Upper lobe of left lung (tissue), 6 donors: ENCODE measurements around the gene RIMS1. TPM values are rescaled to one million over a fixed set of nuclear protein-coding genes. Genes with fewer than 3 reads are reported as not detected.

Experiments used
- ATAC-seq, 2 donors: fragments of 200-7000 bp; cut with Tn5 transposase; one replicate each; pipeline ENCODE4 v1.9.1; 2022; ENCODE audit warnings: mild to moderate bottlenecking in 2 of 2, moderate library complexity in 2 of 2; ENCODE audit not compliant: low FRiP score in 2 of 2
- DNase-seq, 2 donors: peaks; one replicate each; pipeline ENCODE4 v3.0.0-alpha.2; 2019 to 2020
- H3K27ac ChIP-seq, 4 donors: fragments of 200-600 bp; sonication (generic); one replicate each; pipeline ENCODE4 v1.5.1; 2016 to 2019
- H3K27me3 ChIP-seq, 4 donors: fragments of 200-600 bp; sonication (generic); one replicate each; pipeline ENCODE4 v1.5.1; 2017 to 2019
- H3K36me3 ChIP-seq, 4 donors: fragments of 200-600 bp; sonication (generic); one replicate each; pipeline ENCODE4 v1.5.1; 2016 to 2019
- H3K4me1 ChIP-seq, 4 donors: fragments of 200-600 bp; sonication (generic); one replicate each; pipeline ENCODE4 v1.5.1; 2018 to 2019
- H3K4me3 ChIP-seq, 4 donors: fragments of 200-600 bp; sonication (generic); one replicate each; pipeline ENCODE4 v1.5.1; 2017 to 2019; ENCODE audit warnings: mild to moderate bottlenecking in 2 of 4, moderate library complexity in 1 of 4
- H3K9me3 ChIP-seq, 4 donors: fragments of 200-600 bp; sonication (generic); one replicate each; pipeline ENCODE4 v1.5.1; 2018 to 2019
- CTCF ChIP-seq, 6 experiments: fragments of 450-650 bp in 4 of 6; fragments of 200-600 bp in 2 of 6; sonication (generic) in 2 of 6; IDR thresholded peaks; one replicate each; pipeline ENCODE4 v1.5.1; 2016 to 2019; ENCODE audit warnings: antibody characterized with exemption in 6 of 6
- EP300 ChIP-seq, 4 donors: sonication (generic); formaldehyde crosslinking; IDR thresholded peaks; one replicate each; pipeline ENCODE4 v1.5.1; 2017; ENCODE audit warnings: antibody characterized with exemption in 4 of 4, control low read depth in 2 of 4
- POLR2A ChIP-seq, 4 donors: fragments of 450-650 bp; IDR thresholded peaks; one replicate each; pipeline ENCODE4 v1.5.1; 2016 to 2017; ENCODE audit warnings: antibody characterized with exemption in 4 of 4, mild to moderate bottlenecking in 2 of 4
- POLR2AphosphoS5 ChIP-seq, 2 donors: sonication (generic); formaldehyde crosslinking; IDR thresholded peaks; one replicate each; pipeline ENCODE4 v1.5.1; 2017; ENCODE audit warnings: antibody characterized with exemption in 2 of 2
- WGBS, 2 donors: methylation state at CpG; one replicate each; pipeline ENCODE4 v1.1.5; 2017 to 2018; 5-methylcytosine and 5-hydroxymethylcytosine counted together
- total RNA-seq, 6 donors: library from RNA; depleted of rRNA in 4 of 6; stranded (reverse); fragments of >200 nt in 4 of 6; gene quantifications; one replicate each; pipeline versions ENCODE4 v1.1.0 to v1.2.1, GENCODE V29; 2016 to 2021
- donor health status: DM: no; HTN: no; CAD: no; lungs with moderate emphysema.
- donor health status: DM: no; HTN: yes; CAD: no; lungs with severe emphysema.

RIMS1 gene
- total RNA-seq, 6 donors from 2014 or later = 1.0 to 4.1 (median 2.7) TPM

- Histone ChIP-seq H3K4me3 (no peak overlapping the region), H3K9me3 (no peaks in the 10 kb centered on the region), H3K36me3 (no peaks in the 10 kb centered on the region), H3K27ac (no peak overlapping the region), H3K4me1 (no peaks in the 10 kb centered on the region), H3K27me3 (no peaks in the 10 kb centered on the region)
- DNase-seq = no peak
- WGBS, 2 donors = 59 to 73% methylated on average over 4 of the region's 4 CpGs
- TF ChIP-seq POLR2A (IDR thresholded peaks at IDR 0.05) (no peak), CTCF (IDR thresholded peaks at IDR 0.05) (no peak)
- no peak for ATAC-seq
Measured at GRCh38 chr6:72262254-72262653, 375.9 kb downstream of the RIMS1 start.

GRCh38 chr6:72267470-72267869 is 381.1 kb downstream of the RIMS1 start:
- H3K36me3 ChIP-seq = no peaks in the 10 kb centered on the region
- no peaks in the 10 kb centered on the region for H3K4me1 ChIP-seq
- no peak for DNase-seq
- no peak overlapping the region for H3K27ac ChIP-seq
- 88 to 95% methylated on average over 1 of the region's 1 CpG for WGBS, 2 donors
- no peak for ATAC-seq
- H3K4me3 ChIP-seq = no peak overlapping the region
- no peak for TF ChIP-seq CTCF (IDR thresholded peaks at IDR 0.05)
- TF ChIP-seq EP300 (IDR thresholded peaks at IDR 0.05) = no peak
- TF ChIP-seq POLR2AphosphoS5 (IDR thresholded peaks at IDR 0.05) = no peak
- TF ChIP-seq POLR2A (IDR thresholded peaks at IDR 0.05) = no peak
- H3K9me3 ChIP-seq = no peaks in the 10 kb centered on the region
- H3K27me3 ChIP-seq = no peaks in the 10 kb centered on the region

GRCh38 chr6:72271531-72271930 is 385.2 kb downstream of the RIMS1 start:
- no peaks in the 10 kb centered on the region for H3K9me3 ChIP-seq
- no peaks in the 10 kb centered on the region for H3K36me3 ChIP-seq
- ATAC-seq = no peak
- H3K4me3 ChIP-seq = no peak overlapping the region
- no peak for DNase-seq
- no peak overlapping the region for H3K27ac ChIP-seq
- 65 to 77% methylated on average over 1 of the region's 1 CpG for WGBS, 2 donors
- H3K4me1 ChIP-seq = no peaks in the 10 kb centered on the region
- TF ChIP-seq POLR2A (IDR thresholded peaks at IDR 0.05) (no peak), CTCF (IDR thresholded peaks at IDR 0.05) (no peak), EP300 (IDR thresholded peaks at IDR 0.05) (no peak), POLR2AphosphoS5 (IDR thresholded peaks at IDR 0.05) (no peak)
- no peaks in the 10 kb centered on the region for H3K27me3 ChIP-seq

GRCh38 chr6:72272958-72273357 is 386.6 kb downstream of the RIMS1 start:
- DNase-seq (no peak), ATAC-seq (no peak)
- Histone ChIP-seq H3K27me3 (no peaks in the 10 kb centered on the region), H3K9me3 (no peaks in the 10 kb centered on the region), H3K27ac (no peak overlapping the region), H3K36me3 (no peaks in the 10 kb centered on the region), H3K4me1 (no peaks in the 10 kb centered on the region), H3K4me3 (no peak overlapping the region)
- WGBS, 2 donors = 50 to 69% methylated on average over 1 of the region's 1 CpG
- no peak for TF ChIP-seq CTCF (IDR thresholded peaks at IDR 0.05)
- no peak for TF ChIP-seq POLR2AphosphoS5 (IDR thresholded peaks at IDR 0.05)
- no peak for TF ChIP-seq EP300 (IDR thresholded peaks at IDR 0.05)
- TF ChIP-seq POLR2A (IDR thresholded peaks at IDR 0.05) = no peak

GRCh38 chr6:72275888-72276287 is 389.5 kb downstream of the RIMS1 start:
- Histone ChIP-seq H3K36me3 (no peaks in the 10 kb centered on the region), H3K9me3 (no peaks in the 10 kb centered on the region), H3K27ac (no peak overlapping the region), H3K4me1 (no peaks in the 10 kb centered on the region), H3K4me3 (no peak overlapping the region), H3K27me3 (no peaks in the 10 kb centered on the region)
- ATAC-seq (no peak), DNase-seq (no peak)
- WGBS, 2 donors = 88 to 89% methylated on average over 1 of the region's 1 CpG
- TF ChIP-seq CTCF (IDR thresholded peaks at IDR 0.05) = no peak
- TF ChIP-seq POLR2AphosphoS5 (IDR thresholded peaks at IDR 0.05) = no peak
- TF ChIP-seq EP300 (IDR thresholded peaks at IDR 0.05) = no peak
- TF ChIP-seq POLR2A (IDR thresholded peaks at IDR 0.05) = no peak
